Ovary (tissue), 3 donors: Measurements from ENCODE around the gene OR6N1.

Source experiments
- EP300 ChIP-seq: sonication (generic); formaldehyde crosslinking; IDR thresholded peaks from one replicate; pipeline ENCODE4 v1.6.1; 2017; ENCODE audit warnings: antibody characterized with exemption
- TF ChIP-seq, protein P1 (sequence below), 3 donors: fragments of 450-650 bp in 2 of 3; fragments of 200-600 bp in 1 of 3; IDR thresholded peaks; one replicate each; pipeline versions ENCODE4 v1.5.1 to v1.8.0; 2016 to 2022; ENCODE audit warnings: antibody characterized with exemption in 3 of 3, mild to moderate bottlenecking in 1 of 3
- donor health status: DM: no; HTN: no; CAD: no.

GRCh38 chr1:158800526-158800925 is 28.5 kb upstream of the OR6N1 start:
- TF ChIP-seq, protein P1, sequence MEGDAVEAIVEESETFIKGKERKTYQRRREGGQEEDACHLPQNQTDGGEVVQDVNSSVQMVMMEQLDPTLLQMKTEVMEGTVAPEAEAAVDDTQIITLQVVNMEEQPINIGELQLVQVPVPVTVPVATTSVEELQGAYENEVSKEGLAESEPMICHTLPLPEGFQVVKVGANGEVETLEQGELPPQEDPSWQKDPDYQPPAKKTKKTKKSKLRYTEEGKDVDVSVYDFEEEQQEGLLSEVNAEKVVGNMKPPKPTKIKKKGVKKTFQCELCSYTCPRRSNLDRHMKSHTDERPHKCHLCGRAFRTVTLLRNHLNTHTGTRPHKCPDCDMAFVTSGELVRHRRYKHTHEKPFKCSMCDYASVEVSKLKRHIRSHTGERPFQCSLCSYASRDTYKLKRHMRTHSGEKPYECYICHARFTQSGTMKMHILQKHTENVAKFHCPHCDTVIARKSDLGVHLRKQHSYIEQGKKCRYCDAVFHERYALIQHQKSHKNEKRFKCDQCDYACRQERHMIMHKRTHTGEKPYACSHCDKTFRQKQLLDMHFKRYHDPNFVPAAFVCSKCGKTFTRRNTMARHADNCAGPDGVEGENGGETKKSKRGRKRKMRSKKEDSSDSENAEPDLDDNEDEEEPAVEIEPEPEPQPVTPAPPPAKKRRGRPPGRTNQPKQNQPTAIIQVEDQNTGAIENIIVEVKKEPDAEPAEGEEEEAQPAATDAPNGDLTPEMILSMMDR (IDR thresholded peaks at IDR 0.05), result no peak
- no peak for TF ChIP-seq EP300
